ENCODE results near the gene FRMD8. TPM values are rescaled to one million over a fixed set of nuclear protein-coding genes. Genes with fewer than 3 reads are reported as not detected.

FRMD8 gene
- total and polyA plus RNA-seq, 9 of the 15 experiments (the other 6 are each of a cell fraction or from before 2014, with no cell fraction given): 4.5 to 54.5 (median 15.8) TPM

GRCh38 chr11:65418431-65418680 lies 31.9 kb downstream of the FRMD8 start (continued):
- TF ChIP-seq NKRF (IDR thresholded peaks at IDR 0.05; ENCODE audit: borderline replicate concordance) (no peak), SAP30 (IDR thresholded peaks at IDR 0.05; ENCODE audit: borderline replicate concordance, insufficient read depth, low read depth, low read length, poor library complexity, severe bottlenecking) (peak; percentile 31), PHF8 (IDR thresholded peaks at IDR 0.05; ENCODE audit: borderline replicate concordance, low read length) (no peak), PRDM10 (IDR thresholded peaks at IDR 0.05; ENCODE audit: partially characterized antibody) (no peak), HES1 (IDR thresholded peaks at IDR 0.05; ENCODE audit: low read depth) (no peak), PTTG1 (tag; IDR thresholded peaks at IDR 0.05; ENCODE audit: low read depth) (no peak), ZNF583 (CRISPR knock-in tag; IDR thresholded peaks at IDR 0.05) (no peak), ZNF324 (CRISPR knock-in tag; IDR thresholded peaks at IDR 0.05) (no peak), NCOA2 (IDR thresholded peaks at IDR 0.05; ENCODE audit: partially characterized antibody in 2 of 2) (no peak), ZNF696 (CRISPR knock-in tag; conservative IDR thresholded peaks at IDR 0.05) (no peak), HMGN3 (IDR thresholded peaks at IDR 0.05; ENCODE audit: borderline replicate concordance, extremely low read depth, insufficient read length, low read depth, low read length) (no peak), ZKSCAN3 (CRISPR knock-in tag; IDR thresholded peaks at IDR 0.05) (no peak)
- TF ChIP-seq, protein P1, sequence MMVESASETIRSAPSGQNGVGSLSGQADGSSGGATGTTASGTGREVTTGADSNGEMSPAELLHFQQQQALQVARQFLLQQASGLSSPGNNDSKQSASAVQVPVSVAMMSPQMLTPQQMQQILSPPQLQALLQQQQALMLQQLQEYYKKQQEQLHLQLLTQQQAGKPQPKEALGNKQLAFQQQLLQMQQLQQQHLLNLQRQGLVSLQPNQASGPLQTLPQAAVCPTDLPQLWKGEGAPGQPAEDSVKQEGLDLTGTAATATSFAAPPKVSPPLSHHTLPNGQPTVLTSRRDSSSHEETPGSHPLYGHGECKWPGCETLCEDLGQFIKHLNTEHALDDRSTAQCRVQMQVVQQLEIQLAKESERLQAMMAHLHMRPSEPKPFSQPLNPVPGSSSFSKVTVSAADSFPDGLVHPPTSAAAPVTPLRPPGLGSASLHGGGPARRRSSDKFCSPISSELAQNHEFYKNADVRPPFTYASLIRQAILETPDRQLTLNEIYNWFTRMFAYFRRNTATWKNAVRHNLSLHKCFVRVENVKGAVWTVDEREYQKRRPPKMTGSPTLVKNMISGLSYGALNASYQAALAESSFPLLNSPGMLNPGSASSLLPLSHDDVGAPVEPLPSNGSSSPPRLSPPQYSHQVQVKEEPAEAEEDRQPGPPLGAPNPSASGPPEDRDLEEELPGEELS (CRISPR knock-in tag; IDR thresholded peaks at IDR 0.05; ENCODE audit: borderline replicate concordance): no peak
- TF ChIP-seq, protein P2, sequence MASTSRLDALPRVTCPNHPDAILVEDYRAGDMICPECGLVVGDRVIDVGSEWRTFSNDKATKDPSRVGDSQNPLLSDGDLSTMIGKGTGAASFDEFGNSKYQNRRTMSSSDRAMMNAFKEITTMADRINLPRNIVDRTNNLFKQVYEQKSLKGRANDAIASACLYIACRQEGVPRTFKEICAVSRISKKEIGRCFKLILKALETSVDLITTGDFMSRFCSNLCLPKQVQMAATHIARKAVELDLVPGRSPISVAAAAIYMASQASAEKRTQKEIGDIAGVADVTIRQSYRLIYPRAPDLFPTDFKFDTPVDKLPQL (IDR thresholded peaks at IDR 0.05; ENCODE audit: extremely low read depth, insufficient read length): no peak
- TF ChIP-seq, protein P3, sequence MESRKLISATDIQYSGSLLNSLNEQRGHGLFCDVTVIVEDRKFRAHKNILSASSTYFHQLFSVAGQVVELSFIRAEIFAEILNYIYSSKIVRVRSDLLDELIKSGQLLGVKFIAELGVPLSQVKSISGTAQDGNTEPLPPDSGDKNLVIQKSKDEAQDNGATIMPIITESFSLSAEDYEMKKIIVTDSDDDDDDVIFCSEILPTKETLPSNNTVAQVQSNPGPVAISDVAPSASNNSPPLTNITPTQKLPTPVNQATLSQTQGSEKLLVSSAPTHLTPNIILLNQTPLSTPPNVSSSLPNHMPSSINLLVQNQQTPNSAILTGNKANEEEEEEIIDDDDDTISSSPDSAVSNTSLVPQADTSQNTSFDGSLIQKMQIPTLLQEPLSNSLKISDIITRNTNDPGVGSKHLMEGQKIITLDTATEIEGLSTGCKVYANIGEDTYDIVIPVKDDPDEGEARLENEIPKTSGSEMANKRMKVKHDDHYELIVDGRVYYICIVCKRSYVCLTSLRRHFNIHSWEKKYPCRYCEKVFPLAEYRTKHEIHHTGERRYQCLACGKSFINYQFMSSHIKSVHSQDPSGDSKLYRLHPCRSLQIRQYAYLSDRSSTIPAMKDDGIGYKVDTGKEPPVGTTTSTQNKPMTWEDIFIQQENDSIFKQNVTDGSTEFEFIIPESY (CRISPR knock-in tag; IDR thresholded peaks at IDR 0.05): no peak

Measured in K562 (cell line).